GM19043 (cell line): Measurements from ENCODE around the gene GNL2.
"Not testable (repeated sequence)": the region's sequence is repeated elsewhere in the genome, so short reads cannot be mapped to it uniquely, and the experiment has no call there.

Experiments used
- ATAC-seq: cut with Tn5 transposase; IDR thresholded peaks from one replicate; pipeline ENCODE4 v1.9.1; 2021; ENCODE audit warnings: low read depth; ENCODE audit not compliant: unreplicated experiment

GNL2 gene

GRCh38 chr1:37609994-37610393 is 14.3 kb upstream of the GNL2 start:
- ATAC-seq = no peak

GRCh38 chr1:37609002-37609401 is 13.3 kb upstream of the GNL2 start:
- ATAC-seq = no peak

DNA sequence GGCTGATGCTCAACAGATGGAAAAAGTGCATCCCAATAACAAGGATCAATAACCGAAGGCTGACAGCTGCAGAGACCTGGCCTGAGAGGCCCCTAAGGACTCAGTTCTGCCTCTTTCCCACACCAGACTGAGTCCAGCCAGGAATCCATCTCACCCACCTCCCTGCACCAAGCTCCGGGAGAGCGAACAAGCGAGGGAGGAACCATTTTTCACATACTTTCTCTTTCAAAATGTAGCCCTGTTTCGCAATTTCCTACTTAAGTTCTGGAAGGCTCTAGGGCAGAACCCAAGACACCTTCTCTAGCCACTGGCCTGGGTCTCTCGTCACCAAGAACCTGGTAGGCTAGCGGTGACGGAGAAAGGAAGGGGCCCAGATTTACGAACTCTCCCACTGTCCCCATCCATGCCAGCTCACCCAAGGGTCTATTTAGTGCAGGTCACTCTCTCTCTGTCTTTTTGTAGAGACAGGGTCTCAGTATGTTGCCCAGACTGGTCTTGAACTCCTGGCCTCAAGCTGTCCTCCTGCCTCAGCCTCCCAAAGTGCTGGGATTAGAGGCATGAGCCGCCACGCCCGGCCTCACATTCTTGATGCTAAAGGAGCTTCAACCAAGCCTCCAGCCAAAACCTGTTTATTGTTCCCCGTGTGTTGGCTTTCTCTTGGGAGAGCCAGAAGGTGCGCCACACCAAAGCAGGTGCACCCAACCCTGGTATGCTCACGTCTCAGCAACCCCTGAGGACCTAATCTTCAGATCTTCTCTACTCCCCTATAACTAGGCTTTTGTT is 10.9 kb upstream of the GNL2 start:
- no peak for ATAC-seq

DNA sequence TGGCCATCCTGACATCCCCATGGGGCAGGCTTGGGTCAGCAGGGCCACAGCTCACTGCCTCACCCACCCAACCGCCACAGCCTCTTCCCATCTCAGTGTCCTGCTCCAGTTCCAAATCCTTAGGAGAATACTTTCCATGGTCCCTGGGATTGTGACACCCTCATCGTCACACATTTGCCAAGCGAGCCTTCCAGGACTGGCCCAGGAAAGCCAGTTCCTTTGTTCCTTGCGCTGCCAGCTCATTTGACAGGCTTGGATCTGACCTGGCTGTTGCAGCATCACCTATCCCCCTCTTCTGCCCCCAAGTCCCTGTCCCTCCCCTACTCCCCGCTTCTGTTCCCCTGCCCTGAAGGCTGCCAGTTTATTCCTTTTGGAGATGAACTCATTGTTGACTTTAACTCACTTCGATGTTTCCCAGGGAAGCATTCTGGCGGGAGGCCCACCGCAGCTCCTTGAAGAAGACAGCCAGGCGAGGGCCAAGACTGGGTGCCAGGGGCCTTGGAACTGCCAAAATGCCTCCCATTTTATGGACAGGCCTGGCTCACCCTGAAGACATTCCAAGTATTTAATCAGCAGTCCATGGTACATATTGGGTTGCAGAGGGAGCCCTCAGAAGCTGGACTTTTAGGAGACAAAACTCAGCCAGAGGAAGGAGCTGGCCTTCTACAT is 10.2 kb upstream of the GNL2 start:
- ATAC-seq = no peak

GRCh38 chr1:37605061-37605650 is 9.4 kb upstream of the GNL2 start:
- ATAC-seq = no peak

- no peak for ATAC-seq
Measured at GRCh38 chr1:37602750-37603694, 7.3 kb upstream of the GNL2 start.

- ATAC-seq = no peak
Measured at GRCh38 chr1:37601441-37601840, 5.7 kb upstream of the GNL2 start.

DNA sequence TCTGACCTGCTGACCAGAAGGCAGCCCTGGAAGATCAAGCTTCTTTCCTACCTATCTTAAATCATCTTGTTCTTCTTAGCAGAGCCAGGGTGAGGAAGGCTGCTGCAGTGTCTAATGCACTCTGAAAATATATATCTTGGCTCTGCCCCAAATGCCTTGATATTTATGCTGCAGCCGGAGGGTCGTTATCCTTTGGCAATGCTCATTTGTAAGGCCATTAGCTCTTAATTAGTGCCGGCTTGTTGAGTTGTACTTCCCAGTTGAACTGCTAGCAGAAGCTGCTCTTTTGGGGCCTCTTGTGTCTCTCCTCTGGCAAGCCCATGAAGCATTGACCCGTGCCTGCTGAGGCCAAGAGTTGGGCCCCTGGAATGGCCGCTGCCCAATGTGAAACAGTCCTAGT is 4.2 kb upstream of the GNL2 start:
- no peak for ATAC-seq

- ATAC-seq = no peak
Measured at GRCh38 chr1:37596182-37596667, 488 bp upstream of the GNL2 start.

DNA sequence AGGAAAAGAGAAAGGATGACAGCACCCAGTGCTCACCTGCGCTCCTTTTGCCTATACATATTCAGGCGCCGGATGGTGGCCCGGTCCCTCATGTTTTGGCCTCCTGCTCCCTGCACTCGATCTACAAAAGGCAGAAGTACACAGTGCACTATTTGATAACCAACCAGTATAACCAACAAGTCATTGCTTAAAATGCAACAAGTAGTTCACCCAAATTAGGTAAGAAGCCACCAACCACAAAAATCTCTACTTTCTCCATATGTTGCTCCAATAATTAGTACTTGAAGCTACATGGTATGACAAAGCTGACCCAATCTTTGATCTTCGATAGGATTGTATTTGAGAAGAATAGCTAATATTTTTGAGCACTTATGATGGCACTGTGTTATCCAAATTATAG is 2.0 kb downstream of the GNL2 start:
- no peak for ATAC-seq

DNA sequence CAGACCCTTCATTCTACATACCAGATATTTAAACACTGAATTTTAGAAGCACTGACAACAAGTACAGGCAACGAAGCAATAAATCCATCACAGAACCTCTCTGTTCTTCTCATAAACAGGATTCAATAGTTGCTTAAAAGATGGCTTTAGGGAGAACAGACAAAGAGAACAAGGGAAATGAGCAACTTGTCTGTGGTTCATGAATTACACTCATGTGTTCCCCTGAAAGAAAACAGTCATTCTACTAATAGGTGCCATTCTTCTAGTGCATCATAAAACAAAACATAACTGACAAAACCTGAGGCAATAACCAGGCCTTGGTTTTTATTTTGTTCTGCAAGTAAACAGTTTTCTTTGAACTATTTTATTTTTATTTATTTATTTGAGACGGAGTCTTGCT is 6.8 kb downstream of the GNL2 start:
- no peak for ATAC-seq

DNA sequence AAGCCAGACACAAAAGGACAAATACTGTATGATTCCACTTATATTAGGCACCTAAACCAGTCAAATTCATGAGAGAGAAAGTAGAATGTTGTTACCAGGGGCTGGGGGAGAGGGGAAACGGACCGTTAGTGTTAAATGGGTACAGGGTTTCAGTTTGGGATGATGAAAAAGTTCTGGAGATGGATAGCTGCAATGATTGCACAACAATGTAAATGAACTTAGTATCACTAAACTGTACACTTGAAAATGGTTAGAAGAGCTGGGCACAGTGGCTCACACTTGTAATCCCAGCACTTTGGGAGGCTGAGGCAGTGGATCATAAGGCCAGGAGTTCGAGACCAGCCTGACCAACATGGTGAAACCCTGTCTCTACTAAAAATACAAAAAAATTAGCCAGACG is 11.2 kb downstream of the GNL2 start:
- not testable (repeated sequence) for ATAC-seq

DNA sequence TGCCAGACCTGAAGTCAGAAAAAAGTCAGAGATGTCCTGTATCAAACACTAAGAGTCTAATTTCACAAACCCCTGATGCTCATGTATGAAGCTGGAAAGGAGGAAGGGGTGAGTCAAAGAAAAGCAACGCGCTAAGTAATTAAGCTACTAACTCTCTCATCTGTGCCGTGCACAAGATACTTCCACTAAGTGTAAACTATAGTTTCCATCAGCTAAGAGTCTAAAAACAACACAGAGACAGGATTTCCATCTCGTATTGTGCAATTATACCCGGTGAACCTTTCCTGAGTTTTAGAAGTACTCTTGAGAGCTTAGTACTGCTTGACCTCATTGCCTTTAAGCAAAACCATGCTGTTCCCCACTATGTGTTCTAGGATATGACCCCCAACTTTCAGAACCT is 20.0 kb downstream of the GNL2 start:
- no peak for ATAC-seq

DNA sequence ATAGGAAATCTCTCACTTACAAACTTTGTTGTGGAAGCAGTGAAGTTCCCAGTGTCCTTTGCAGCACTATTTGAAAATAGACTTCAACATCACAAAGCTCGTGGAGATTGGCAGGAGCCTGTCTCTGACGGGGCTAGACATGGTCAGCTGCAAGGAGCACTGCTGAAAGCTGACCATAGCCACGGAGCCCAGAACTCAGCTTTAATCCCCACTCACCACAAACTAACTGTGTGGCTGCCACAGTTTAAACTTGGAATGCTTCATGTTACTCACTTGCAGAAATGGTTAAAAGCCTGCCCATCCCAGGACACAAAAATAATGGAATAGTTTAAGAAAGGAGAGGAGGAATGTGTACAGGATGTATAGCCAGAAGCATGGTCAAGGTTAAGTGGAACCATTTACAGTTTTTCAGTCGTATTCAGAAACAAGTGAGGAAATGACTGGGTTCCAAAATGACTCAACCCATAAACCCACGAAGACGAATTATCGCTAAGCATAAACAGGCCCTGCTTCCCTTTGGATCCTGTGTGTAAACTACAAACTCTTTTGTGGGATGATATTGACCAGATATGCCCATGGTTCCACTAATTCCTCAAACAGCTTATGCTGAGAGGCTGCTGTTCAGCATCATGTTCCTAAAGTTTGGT is 20.8 kb downstream of the GNL2 start:
- no peak for ATAC-seq

GRCh38 chr1:37570528-37571334 is 25.0 kb downstream of the GNL2 start:
- no peak for ATAC-seq

DNA sequence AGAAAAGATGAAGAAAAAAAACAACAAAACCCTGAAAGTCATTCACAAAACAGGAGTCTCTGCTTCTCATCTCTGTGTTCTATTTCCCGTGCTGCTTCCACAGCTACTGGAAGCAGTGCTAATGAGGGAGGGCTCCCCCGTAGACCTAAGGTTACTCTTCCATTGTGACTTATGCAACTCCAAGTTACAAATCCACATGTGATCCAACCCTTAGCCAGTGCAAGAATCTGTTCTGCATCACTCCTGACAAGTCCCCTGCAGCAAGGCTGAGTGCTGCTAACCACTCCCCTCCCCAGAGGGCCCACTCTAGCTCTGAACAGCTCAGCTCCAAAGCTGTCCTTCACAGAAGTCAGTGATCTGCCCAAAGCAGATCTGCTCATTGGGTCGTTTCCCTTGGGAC is 28.7 kb downstream of the GNL2 start:
- no peak for ATAC-seq

GRCh38 chr1:37564892-37565291 is 30.8 kb downstream of the GNL2 start:
- no peak for ATAC-seq

- ATAC-seq = no peak
Measured at GRCh38 chr1:37562984-37563383, 32.8 kb downstream of the GNL2 start.
